ENCODE results near the gene CTNNBL1.
"Not testable (repeated sequence)": the region's sequence is repeated elsewhere in the genome, so short reads cannot be mapped to it uniquely, and the experiment has no call there.

The CTNNBL1 gene, protein sequence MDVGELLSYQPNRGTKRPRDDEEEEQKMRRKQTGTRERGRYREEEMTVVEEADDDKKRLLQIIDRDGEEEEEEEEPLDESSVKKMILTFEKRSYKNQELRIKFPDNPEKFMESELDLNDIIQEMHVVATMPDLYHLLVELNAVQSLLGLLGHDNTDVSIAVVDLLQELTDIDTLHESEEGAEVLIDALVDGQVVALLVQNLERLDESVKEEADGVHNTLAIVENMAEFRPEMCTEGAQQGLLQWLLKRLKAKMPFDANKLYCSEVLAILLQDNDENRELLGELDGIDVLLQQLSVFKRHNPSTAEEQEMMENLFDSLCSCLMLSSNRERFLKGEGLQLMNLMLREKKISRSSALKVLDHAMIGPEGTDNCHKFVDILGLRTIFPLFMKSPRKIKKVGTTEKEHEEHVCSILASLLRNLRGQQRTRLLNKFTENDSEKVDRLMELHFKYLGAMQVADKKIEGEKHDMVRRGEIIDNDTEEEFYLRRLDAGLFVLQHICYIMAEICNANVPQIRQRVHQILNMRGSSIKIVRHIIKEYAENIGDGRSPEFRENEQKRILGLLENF

DNA sequence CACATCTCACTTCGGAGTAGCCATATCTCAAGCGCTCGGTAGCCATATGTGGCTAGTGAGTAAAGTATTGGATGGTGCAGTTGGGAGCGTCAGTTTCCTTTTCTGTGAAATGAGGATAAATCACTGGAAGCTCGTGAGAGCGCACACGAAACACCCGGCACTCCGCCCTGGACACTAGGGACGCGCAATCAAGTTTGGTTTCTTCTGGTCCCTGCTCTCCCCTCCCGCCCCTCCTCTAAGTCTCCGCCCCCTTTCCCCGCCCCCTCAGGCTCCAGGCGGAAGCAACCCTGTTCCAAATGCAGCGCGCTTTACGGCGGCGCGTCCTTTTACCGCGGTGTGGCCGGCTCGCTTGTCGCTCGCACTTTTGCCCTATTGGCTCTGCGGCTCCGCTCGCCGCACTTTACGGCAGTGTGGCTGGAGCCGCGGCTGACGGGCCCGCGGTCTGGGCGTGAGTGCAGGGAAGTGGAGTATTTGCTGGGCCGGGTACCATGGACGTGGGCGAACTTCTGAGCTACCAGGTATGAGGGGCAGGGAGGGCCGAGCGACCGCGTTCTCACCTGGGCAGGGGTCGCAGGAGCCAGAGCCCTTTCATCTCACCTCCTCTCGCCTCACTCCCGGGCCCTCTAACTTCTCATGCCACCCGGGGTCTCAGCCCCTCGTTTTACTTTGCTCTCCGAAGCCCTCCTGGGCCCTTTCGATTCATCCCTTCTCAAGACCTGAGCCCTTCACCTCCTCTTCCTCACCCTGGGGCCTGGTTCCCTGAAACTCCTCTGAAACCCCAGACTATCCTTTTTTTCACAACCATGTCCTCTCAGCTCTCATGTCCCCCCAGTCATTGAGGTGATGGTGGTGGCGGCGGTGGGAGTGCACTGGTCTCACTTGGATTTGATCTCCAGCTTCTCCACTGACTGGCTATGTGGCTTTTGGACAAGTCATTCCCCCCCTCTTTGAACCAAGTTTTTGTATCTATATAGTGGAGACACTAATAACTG lies at the start of gene CTNNBL1:
CTNNBL1 (plus strand) TSS at position 396 of the 992 bp plus-strand sequence; CDS start at position 489, 93 bp downstream.
- peak; percentile 95 for DNase-seq (ENCODE audit: low spot score)

DNA sequence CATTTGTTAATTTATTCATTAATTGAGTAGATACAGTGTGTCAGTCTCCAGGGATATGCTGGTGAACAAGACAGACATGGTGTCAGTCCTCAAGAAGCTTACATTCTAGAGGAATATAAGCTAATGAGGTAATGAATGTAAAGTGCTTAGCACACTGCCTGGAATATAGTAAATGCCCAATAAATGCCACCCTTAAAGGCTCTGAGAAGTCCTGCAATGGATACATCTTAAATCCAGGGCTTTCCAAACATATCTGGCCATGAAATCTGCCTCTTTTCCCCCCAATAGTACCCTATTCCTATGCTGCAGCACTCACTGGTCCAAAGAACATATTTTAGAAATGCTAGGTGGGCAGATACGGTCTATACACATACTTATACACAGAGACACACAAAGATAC lies 49.2 kb upstream of the CTNNBL1 start:
- DNase-seq (ENCODE audit: low spot score) = no peak

DNA sequence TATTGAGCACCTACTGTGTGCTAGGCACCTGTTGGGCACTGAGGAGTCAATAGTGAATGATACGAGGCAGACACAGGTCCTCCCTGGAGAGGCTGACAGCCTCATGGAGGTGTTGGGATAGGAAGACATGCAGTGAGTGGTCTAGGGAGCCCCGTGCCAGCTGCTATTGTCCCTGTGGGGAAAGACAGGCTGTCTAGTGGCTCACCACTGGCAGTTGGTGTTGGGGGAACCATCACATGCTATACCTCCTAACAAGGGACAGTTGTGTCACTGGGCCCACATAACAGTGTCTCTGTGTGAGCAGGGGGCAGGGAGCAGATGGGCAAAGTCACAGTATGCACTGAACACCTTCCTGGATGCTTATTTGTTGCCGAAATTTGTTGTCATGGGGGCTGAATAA lies 45.9 kb upstream of the CTNNBL1 start:
- DNase-seq (ENCODE audit: low spot score) = no peak

DNA sequence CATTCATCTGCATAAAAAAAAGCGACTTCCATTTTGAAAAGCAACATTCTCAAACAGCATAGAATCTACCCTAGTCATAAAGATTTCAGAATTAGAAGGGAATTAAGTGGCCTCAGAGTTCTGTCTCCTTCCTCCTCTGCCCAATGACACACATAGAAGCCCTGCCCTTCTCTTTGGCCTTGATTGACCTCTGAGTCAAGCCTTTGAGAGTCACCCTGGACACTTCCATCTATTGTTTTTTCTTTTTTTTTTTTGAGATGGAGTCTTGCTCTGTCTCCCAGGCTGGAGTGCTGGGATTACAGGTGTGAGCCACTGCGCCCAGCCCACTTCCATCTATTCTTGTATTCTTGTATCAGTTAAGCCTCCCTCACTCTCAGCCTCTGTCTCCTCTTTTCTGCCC lies 44.8 kb upstream of the CTNNBL1 start:
- no peak for DNase-seq (ENCODE audit: low spot score)

DNA sequence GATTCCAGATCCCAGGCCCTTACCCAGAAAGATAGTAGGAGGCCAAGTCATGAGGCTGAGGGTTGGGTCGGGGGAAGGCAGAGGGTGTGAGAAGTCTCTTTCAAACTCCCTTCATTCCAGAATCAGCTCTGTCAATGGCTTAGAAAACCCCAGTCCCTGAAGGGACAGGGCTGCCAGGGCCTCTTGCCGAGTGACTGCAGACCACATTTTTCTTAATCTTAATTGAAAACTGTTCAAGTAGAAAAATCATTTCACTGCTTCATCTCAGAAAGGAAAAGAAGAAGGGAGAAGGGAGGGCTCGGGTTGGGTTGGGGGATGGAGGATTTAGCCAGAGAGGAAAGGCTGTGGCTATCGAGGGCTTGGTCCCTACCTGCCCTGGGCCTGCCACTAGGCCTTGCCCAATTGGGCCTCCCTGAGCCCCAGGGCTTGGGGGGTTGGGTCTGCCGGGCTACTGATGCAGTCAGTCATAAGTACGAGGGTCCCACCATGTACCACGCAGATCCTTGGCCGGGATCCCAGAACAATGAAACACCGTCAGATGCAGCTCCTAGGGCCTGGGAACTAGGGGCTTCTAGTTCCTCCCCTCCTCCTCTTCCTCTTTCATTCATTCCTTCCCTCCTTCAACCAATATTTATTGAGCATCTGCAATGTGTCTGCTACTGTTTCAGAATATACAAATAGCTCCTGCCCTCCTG lies 44.0 kb upstream of the CTNNBL1 start:
- no peak for DNase-seq (ENCODE audit: low spot score)

DNA sequence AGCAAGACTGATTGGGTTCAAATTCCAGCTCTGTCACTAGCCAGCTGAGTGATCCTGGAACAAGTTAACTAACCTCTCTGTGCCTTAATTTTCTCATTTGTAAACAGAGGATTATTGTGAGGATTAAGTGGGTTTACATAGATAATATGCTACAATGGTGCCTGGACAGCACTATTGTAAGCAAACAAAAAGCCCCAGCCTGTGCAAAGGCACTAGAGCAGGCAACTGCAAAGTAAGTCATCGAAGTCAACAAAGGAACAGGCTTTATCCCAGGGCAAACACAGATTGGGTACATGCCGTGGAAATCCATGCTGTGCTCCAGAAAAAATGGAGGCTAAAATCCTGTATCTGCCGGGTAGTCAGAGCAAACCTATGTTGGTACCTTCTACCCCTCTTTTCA lies 43.2 kb upstream of the CTNNBL1 start:
- DNase-seq (ENCODE audit: low spot score) = no peak

DNA sequence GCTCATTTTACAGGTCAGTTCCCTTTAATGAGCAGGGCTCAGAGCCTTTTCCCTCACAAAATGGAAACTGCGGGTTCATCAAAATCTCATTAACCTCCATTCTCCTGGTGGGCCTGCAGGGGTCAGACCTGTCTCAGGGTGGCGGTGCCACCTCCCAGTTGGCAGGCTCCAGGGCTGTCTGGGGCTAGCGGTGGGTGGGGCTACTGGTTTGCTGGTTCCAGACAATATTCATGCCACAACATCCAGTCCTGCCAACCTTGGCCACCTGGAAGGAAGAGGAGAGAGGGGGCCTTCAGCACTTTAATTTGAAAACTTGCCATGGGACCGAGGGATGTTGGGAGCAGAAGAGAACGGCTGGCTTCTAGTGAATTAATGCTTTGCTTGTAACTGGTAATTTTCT lies 41.9 kb upstream of the CTNNBL1 start:
- peak; percentile 15 for DNase-seq (ENCODE audit: low spot score)

DNA sequence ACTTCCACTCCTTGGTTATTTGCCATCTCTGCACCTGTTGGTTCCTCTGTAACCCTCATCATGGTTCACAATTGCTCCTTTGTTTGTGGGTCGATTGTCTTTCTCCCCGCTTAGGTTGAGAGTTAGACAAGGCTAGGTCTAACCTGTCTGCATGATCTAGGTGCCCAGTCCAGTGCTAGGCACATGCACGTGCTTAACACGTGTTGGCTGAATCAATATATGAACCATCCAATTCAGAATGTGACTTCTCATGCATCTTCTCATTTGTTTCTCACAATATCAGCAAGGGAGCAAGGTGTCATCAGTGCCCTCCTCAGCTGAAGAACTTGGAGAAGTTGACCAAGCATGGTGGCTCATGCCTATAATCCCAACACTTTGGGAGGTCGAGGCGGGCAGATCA lies 36.9 kb upstream of the CTNNBL1 start:
- no peak for DNase-seq (ENCODE audit: low spot score)

DNA sequence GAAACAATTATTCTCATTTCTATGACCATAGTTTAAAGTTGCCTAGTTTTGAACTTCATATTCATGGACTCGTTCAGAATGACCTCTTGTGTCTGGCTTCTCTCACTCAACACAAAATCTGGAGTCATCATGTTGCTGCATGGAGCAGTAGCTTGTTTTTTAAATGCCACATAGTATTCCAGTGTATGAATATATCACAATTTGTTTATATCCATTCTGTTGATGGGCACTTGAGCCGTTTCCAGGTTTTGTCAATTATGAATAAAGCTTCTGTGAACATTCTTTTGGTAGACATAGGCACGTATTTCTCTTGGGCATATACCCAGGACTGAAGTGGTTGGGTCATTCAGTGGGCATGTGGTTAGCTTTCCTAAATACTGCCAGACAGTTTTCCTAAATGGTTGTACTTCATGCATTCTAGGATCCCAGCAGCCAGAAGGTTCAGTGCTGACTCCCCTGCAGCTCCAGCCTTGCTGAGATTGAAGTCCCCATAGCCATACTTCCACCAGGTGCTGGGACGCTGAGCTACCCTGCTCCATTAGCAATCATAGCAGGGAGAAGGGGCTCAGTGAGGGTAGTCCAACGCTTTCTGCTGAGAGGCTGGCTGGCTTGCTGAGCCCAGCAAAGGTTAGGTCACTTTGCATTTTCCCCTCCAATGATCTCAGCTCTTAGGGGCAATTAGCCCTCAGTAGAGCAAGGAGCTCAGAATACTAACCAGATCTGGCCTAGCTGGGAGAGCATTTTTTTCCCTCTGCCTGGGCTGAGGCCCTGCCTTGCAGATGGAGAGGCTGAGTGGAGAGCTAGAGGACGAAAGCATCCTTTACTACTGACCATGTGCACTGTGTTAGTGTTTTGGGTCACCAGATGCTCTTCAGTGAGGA lies 35.7 kb upstream of the CTNNBL1 start:
- no peak for DNase-seq (ENCODE audit: low spot score)

DNA sequence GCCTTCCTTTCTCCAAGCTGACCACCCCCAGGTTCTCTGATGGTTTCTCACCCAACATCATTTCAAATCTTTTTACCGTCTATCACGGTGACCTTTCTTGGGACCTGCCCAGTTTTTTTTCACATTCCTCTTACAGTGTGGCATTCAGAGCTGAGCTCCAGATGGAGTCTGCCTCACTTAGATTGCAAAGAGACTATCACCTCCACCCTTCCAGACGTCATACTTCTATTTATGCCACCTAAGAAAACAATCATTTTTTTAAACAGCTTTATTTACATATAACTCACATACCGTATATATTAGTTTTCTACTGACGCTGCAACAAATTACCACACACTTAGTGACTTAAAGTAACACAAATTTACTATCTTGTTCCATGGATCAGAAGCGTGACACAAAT lies 32.3 kb upstream of the CTNNBL1 start:
- DNase-seq (ENCODE audit: low spot score) = no peak

DNA sequence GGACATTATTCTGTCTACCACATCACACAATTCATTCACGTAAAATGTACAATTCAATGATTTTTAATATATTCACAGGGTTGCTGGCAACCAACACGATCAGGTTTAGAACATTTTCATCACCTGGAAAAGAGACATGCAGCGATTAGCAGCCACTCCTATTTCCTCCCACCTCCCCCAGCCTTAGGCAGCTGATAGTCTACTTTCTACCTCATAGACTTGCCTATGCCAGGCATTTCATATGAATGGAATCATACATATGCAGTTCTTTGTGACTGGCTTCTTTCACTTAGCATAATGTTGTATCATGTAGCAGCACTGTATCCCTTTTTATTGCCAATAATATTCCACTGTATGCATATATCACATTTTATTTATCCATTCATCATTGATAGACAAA lies 31.5 kb upstream of the CTNNBL1 start:
- no peak for DNase-seq (ENCODE audit: low spot score)

DNA sequence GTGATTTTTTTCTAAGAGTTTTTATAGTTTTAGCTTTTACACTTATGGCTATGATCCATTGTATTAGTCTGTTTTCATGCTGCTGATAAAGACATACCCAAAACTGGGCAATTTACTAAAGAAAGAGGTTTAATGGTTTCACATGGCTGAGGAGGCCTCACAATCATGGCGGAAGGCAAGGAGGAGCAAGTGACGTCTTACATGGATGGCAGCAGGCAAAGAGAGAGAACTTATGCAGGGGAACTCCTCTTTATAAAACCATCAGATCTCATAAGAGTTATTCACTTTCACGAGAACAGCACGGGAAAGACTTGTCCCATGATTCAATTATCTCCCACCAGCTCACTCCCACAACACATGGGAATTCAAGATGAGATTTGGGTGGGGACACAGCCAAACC lies 29.2 kb upstream of the CTNNBL1 start:
- not testable (repeated sequence) for DNase-seq (ENCODE audit: low spot score)

DNA sequence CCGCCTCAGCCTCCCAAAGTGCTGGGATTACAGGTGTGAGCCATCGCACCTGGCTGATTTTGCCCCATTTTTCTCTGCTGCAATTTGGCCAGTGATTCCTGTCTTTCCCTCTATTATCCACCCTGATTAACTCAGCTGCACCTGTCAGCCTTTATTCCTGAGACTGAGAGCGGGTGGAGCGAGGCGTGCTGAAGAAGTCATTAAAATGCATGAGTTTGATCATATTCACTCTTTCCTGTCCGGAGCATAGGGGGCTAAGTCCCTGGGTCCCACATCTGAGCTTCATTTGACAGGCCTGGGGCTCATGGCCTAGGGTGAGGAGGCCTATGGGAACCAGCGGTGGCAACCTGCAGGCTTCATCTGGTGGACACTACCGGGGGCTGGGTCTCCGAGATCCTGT lies 25.7 kb upstream of the CTNNBL1 start:
- DNase-seq (ENCODE audit: low spot score) = no peak

DNA sequence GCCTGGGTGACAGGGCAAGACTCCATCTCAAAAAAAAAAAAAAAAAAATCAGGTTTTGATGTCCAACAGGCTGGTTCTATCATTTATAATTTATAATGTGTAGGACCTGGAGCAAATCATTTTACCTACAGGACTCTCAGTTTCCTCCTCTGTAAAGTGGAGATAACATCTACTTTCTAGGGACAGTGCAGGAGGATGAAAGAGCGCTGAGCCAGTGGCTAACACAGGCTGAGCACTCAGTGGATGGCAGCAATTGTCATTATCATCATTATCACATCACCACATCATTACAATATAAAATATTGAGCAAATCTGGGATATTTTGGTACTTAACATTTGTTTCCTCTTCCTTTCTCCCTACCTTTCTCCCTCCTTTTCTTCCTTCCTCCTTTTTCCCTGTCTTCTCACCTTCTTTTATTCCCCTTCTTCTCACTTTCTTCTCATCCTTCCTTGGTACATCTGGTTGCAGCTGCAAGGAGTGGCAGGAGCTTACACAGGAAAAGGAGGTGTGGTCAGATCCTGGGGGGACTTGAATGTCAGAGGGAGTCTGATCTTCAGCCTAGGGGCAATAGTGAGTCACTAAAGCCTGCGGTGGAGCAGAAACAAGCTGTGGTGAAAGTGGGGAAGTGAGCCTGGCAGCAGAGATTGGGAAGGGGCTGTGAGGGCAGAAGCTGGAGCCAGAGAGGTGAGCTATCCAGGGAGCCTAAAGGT lies 24.6 kb upstream of the CTNNBL1 start:
- no peak for DNase-seq (ENCODE audit: low spot score)

DNA sequence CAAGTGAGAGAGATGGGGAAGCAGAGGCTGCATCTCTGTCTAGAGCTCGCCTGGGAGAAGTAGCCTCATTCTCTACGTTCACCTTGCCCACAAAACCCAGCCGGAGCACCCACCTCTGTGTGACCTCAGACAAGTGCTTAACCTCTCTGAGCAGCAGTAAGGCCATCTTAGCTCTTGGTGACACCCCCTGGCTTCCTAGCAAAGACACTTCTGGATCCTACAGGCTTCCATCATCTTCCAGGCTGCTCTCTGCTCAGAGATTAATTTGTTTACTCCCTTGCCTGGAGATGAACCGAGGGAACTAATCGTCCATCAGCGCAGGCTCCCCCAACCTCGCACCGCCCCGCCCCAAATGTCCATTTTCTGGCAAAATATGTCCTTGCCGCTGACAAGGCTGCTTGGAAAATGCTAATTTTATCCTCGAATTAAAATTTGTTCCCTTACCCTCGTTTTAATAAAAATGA lies 24.0 kb upstream of the CTNNBL1 start:
- no peak for DNase-seq (ENCODE audit: low spot score)

DNA sequence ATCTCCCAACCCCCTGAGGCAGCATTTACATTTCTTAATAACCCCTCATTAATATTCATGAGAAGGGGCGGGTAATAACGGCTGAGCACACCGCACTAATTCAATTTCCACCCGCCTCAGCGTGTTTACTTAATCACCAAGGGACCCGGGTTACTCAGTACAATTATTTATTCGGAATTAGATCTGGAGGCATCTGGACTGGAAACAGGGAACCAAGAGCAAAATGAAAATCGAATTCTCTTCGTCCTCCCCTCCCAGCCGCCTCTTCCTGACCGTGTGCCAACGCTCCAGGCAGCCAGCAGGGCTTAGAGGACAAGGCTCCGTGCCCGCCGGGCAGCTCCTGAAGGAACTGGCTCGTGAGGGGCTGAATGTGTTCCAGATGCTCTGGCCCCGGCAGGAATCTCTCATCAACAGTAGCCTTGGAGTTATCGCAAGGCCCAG lies 23.5 kb upstream of the CTNNBL1 start:
- DNase-seq (ENCODE audit: low spot score) = no peak

DNA sequence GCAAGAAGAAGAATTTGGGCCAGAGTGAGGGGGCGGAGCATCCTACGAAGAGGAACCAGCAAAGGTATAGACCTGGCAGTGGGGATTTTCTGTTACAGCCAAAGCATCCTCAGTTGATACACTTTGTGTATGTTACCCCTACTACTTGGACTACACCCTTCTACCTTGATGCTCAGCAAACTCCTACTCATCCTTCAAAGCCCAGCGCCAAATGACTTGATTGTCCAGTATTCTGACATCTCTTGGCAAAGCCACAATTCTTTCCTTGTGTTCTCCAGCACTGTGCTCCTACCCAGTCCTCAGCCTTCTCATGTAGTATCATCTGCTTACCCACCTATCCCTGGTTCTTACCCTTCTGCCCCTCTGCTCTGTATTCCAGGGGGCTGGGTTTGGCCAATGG lies 21.7 kb upstream of the CTNNBL1 start:
- DNase-seq (ENCODE audit: low spot score) = no peak

DNA sequence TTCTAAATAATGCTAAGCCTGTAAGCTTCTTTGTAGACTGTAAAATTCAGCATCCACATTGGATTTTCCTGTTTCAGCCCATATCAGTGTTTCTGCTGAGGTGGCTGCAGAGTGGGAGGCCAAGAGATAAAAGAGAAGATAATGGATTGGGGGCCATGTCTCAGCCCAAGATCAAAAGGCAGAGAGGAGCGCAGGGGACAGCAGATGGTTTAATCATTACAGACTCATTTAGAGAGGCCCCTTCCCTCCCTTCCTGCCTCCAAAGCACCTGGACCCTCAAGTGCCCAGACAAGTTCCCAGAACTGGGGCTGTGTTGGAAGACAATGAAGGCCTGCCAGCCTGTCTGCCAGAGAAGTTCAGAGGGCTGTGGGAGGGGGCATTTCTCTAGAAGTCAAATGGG lies 20.4 kb upstream of the CTNNBL1 start:
- no peak for DNase-seq (ENCODE audit: low spot score)

DNA sequence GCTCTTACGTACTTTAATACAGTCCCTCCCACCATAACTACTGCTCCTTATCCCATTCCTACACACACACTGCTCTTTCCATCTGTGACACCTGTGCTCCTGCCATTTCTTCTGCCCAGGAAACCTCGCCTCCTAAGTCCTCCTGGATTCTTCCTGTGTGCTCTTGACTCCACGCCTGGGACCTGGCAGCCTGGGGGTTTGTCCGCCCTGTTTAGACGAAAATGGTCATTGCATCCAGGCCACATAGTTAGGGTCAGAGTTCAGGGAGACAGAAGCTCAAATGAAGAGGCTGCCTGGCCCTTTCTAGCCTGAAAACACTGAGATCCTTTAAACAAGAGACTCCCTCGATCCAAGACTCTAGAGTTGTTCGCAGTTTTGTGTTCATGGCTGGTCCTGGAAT lies 17.4 kb upstream of the CTNNBL1 start:
- no peak for DNase-seq (ENCODE audit: low spot score)

Data from LoVo (cell line).